Measurements from ENCODE around the gene ATP5IF1.

- no peak for TF ChIP-seq ZNF274 (IDR thresholded peaks at IDR 0.05; ENCODE audit: low read depth, low read length)
- no peak for TF ChIP-seq YY1 (IDR thresholded peaks at IDR 0.05; ENCODE audit: insufficient read depth, insufficient read length)
- no peak for TF ChIP-seq SUZ12 (IDR thresholded peaks at IDR 0.05; ENCODE audit: extremely low read depth, insufficient read depth, insufficient read length)
Measured at GRCh38 chr1:28213315-28213714, 22.6 kb upstream of the ATP5IF1 start.
